HG03571 (cell line): ENCODE measurements around the gene ARHGAP19.

Experiments used
- ATAC-seq: cut with Tn5 transposase; IDR thresholded peaks from one replicate; pipeline ENCODE4 v1.9.1; 2021; ENCODE audit not compliant: unreplicated experiment

ARHGAP19 gene

GRCh38 chr10:97229322-97230015, 63.0 kb downstream of the ARHGAP19 start:
- ATAC-seq, result no peak

- no peak for ATAC-seq
Observed at GRCh38 chr10:97228775-97229157, 63.7 kb downstream of the ARHGAP19 start.

- no peak for ATAC-seq
Observed at GRCh38 chr10:97228130-97228774, 64.2 kb downstream of the ARHGAP19 start.

- no peak for ATAC-seq
Observed at GRCh38 chr10:97226398-97226797, 66.0 kb downstream of the ARHGAP19 start.

- no peak for ATAC-seq
Observed at GRCh38 chr10:97224483-97225435, 67.7 kb downstream of the ARHGAP19 start.

- ATAC-seq, result no peak
Observed at GRCh38 chr10:97222326-97222961, 70.0 kb downstream of the ARHGAP19 start.

- ATAC-seq, result no peak
Observed at GRCh38 chr10:97220355-97220754, 72.1 kb downstream of the ARHGAP19 start.

- ATAC-seq, result no peak
Observed at GRCh38 chr10:97217299-97217698, 75.1 kb downstream of the ARHGAP19 start.

GRCh38 chr10:97215619-97216260, 76.7 kb downstream of the ARHGAP19 start:
- ATAC-seq, result no peak

- no peak for ATAC-seq
Observed at GRCh38 chr10:97213431-97213830, 79.0 kb downstream of the ARHGAP19 start.

GRCh38 chr10:97211229-97211628, 81.2 kb downstream of the ARHGAP19 start:
- no peak for ATAC-seq

GRCh38 chr10:97210543-97210960, 81.9 kb downstream of the ARHGAP19 start:
- no peak for ATAC-seq

- no peak for ATAC-seq
Observed at GRCh38 chr10:97207756-97208346, 84.6 kb downstream of the ARHGAP19 start.

- no peak for ATAC-seq
Observed at GRCh38 chr10:97207131-97207530, 85.3 kb downstream of the ARHGAP19 start.

- ATAC-seq, result no peak
Observed at GRCh38 chr10:97204826-97205679, 87.4 kb downstream of the ARHGAP19 start.

- no peak for ATAC-seq
Observed at GRCh38 chr10:97203220-97203619, 89.2 kb downstream of the ARHGAP19 start.

- no peak for ATAC-seq
Observed at GRCh38 chr10:97200616-97201015, 91.8 kb downstream of the ARHGAP19 start.

- no peak for ATAC-seq
Observed at GRCh38 chr10:97199152-97199551, 93.3 kb downstream of the ARHGAP19 start.

- no peak for ATAC-seq
Observed at GRCh38 chr10:97197030-97197500, 95.4 kb downstream of the ARHGAP19 start.
